Thyroid gland (tissue), 4 donors: ENCODE data around the gene DGKB. TPM values are rescaled to one million over a fixed set of nuclear protein-coding genes. Genes with fewer than 3 reads are reported as not detected.

ENCODE experiments used
- DNase-seq, 2 donors: peaks; one replicate each; pipeline ENCODE4 v3.0.0-alpha.2; 2019
- H3K27ac ChIP-seq, 3 donors: fragments of 200-600 bp; sonication (generic); 1 replicate in 2 of 3; 2 replicates in 1 of 3; pipeline ENCODE4 v1.5.1; 2016 to 2019; ENCODE audit warnings: mild to moderate bottlenecking in 1 of 3, moderate library complexity in 1 of 3
- H3K27me3 ChIP-seq: fragments of 200-600 bp; sonication (generic); one replicate; pipeline ENCODE4 v1.5.1; 2019
- H3K36me3 ChIP-seq, 2 donors: fragments of 200-600 bp; sonication (generic); one replicate each; pipeline ENCODE4 v1.5.1; 2016 to 2019
- H3K4me1 ChIP-seq, 2 donors: fragments of 200-600 bp; sonication (generic); one replicate each; pipeline ENCODE4 v1.5.1; 2017 to 2019
- H3K4me3 ChIP-seq, 3 donors: fragments of 200-600 bp; sonication (generic); replicated peaks in 1 of 3; 1 replicate in 2 of 3; 2 replicates in 1 of 3; pipeline ENCODE4 v1.5.1; 2016; ENCODE audit warnings: mild to moderate bottlenecking in 1 of 3
- H3K9me3 ChIP-seq: fragments of 200-600 bp; sonication (generic); one replicate; pipeline ENCODE4 v1.5.1; 2017
- CTCF ChIP-seq, 6 experiments: fragments of 200-600 bp in 3 of 6; fragments of 450-650 bp in 3 of 6; sonication (generic) in 3 of 6; IDR thresholded peaks; one replicate each; pipeline ENCODE4 v1.5.1; 2016 to 2019; ENCODE audit warnings: antibody characterized with exemption in 6 of 6, mild to moderate bottlenecking in 2 of 6, inconsistent platforms in 1 of 6, moderate library complexity in 1 of 6
- POLR2A ChIP-seq, 2 donors: fragments of 450-650 bp; IDR thresholded peaks; one replicate each; pipeline ENCODE4 v1.6.1; 2017; ENCODE audit warnings: antibody characterized with exemption in 2 of 2, mild to moderate bottlenecking in 2 of 2, moderate library complexity in 1 of 2
- WGBS, 2 donors: methylation state at CpG; one replicate each; pipeline ENCODE4 v1.1.5; 2017; 5-methylcytosine and 5-hydroxymethylcytosine counted together
- intact Hi-C: fragments of 100-400 bp; cut with DNase I; formaldehyde crosslinking; loops from one replicate; pipeline ENCODE4 v1.15.1; 2023
- total RNA-seq, 4 donors: library from RNA; depleted of rRNA; stranded (reverse); fragments of >200 nt; gene quantifications; one replicate each; pipeline ENCODE4 v1.2.3, GENCODE V29; 2016

Gene DGKB
- total RNA-seq, 4 donors from 2014 or later: 0.11 to 2.1 (median 0.49) TPM; not detected in 1

GRCh38 chr7:14497390-14497789, 405.2 kb downstream of the DGKB start:
- Histone ChIP-seq H3K4me1 (no peaks in the 10 kb centered on the region), H3K27me3 (no peaks in the 10 kb centered on the region), H3K27ac (no peak overlapping the region), H3K36me3 (no peaks in the 10 kb centered on the region), H3K9me3 (peaks cover 4% of the 10 kb centered on the region), H3K4me3 (no peak overlapping the region)
- intact Hi-C loops: no loop called here
- no peak for TF ChIP-seq CTCF (IDR thresholded peaks at IDR 0.05)
- no peak for TF ChIP-seq POLR2A (IDR thresholded peaks at IDR 0.05)
- 66 to 79% methylated on average over 1 of the region's 1 CpG for WGBS, 2 donors
- DNase-seq: no peak

DNA sequence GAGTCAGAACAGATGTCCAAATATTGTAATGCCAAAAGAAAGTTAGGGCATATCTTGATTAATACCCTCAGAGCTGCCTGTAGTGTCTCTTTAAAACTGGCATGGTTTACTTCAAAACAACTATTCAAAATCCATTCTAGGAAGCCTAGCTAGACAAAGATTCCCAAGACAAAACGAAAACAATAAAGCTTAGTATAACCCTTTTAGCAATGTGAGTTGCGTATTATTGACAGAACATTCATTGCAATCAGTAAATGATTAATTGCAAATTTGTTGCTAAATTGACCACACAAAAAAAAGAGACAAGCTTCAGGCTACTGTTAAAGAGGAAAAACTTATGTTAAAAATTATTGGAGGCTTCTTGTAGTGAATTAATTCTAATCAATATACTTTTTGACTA, 406.9 kb downstream of the DGKB start:
- Histone ChIP-seq H3K4me3 (no peak overlapping the region), H3K36me3 (no peaks in the 10 kb centered on the region), H3K4me1 (no peaks in the 10 kb centered on the region), H3K27me3 (no peaks in the 10 kb centered on the region), H3K9me3 (peaks cover 2% of the 10 kb centered on the region), H3K27ac (no peak overlapping the region)
- no peak for DNase-seq
- intact Hi-C loops: no loop called here
- TF ChIP-seq POLR2A (IDR thresholded peaks at IDR 0.05) (no peak), CTCF (IDR thresholded peaks at IDR 0.05) (no peak)
- 80 to 83% methylated on average over 2 of the region's 2 CpGs for WGBS, 2 donors

DNA sequence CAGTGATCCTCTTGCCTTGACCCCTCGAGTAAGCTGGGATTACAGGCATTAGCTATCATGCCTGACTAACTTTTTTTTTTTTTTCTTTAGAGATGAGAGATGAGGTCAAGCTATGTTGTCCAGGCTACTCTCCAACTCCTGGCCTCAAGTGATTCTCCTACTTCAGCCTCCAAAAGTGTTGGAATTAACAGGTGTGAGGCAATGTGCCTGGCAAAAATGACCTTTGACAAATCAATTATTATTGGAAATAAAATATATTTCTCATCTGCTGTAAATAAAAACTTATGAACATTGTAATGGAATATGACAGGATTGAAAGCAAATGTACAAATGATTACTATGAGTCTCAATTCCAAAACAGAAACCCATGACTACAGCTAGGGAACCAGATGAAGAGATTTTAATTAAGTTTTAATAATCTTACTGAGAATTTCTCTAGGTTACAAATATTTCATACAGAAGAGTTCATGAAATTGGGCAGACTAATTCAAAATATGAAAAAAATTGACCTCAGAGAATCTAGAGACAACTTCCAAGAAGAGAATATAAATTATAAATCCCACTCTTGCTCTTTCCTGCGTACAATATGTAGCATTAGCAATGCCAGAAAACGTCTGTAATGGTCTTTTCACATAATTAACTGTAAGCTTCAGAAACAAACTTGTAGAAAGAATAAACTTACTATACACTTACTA, 414.7 kb downstream of the DGKB start:
- Histone ChIP-seq H3K36me3 (no peaks in the 10 kb centered on the region), H3K9me3 (no peaks in the 10 kb centered on the region), H3K4me3 (no peak overlapping the region), H3K4me1 (no peaks in the 10 kb centered on the region), H3K27me3 (no peaks in the 10 kb centered on the region), H3K27ac (no peak overlapping the region)
- WGBS, 2 donors: 55 to 69% methylated on average over 3 of the region's 3 CpGs
- TF ChIP-seq CTCF (IDR thresholded peaks at IDR 0.05) (no peak), POLR2A (IDR thresholded peaks at IDR 0.05) (no peak)
- intact Hi-C loops: no loop called here
- no peak for DNase-seq

- intact Hi-C loops: no loop called here
- Histone ChIP-seq H3K4me1 (no peaks in the 10 kb centered on the region), H3K27ac (no peak overlapping the region), H3K4me3 (no peak overlapping the region), H3K36me3 (no peaks in the 10 kb centered on the region), H3K27me3 (no peaks in the 10 kb centered on the region), H3K9me3 (no peaks in the 10 kb centered on the region)
- no peak for DNase-seq
- TF ChIP-seq CTCF (IDR thresholded peaks at IDR 0.05) (no peak), POLR2A (IDR thresholded peaks at IDR 0.05) (no peak)
- WGBS, 2 donors: 80 to 86% methylated on average over 4 of the region's 4 CpGs
Observed at GRCh38 chr7:14483663-14484062, 418.9 kb downstream of the DGKB start.

DNA sequence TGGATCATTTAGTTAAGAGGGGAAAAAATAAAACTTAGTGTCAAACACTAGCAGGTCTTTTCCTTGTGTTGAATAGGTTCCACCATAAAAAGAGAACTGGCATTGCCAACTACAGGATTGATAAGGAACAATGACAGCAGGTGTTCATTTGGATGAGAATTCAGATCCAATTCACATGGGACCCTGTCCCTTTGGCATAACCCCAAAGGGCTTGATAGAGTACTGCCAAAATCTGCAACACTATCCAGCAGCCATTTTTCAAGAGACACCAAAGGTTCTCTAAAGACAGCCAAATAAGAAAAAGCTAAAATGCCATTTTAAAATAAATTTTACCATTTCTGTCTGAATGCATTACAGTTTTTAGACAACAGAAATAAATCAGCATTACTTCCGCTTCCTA, 422.3 kb downstream of the DGKB start:
- no peak for DNase-seq
- Histone ChIP-seq H3K4me1 (no peaks in the 10 kb centered on the region), H3K4me3 (no peak overlapping the region), H3K27me3 (no peaks in the 10 kb centered on the region), H3K27ac (no peak overlapping the region), H3K9me3 (no peaks in the 10 kb centered on the region), H3K36me3 (no peaks in the 10 kb centered on the region)
- intact Hi-C loops: no loop called here
- 89 to 93% methylated on average over 1 of the region's 1 CpG for WGBS, 2 donors
- TF ChIP-seq CTCF (IDR thresholded peaks at IDR 0.05) (no peak), POLR2A (IDR thresholded peaks at IDR 0.05) (no peak)
